ENCODE measurements around the gene DRG2. TPM values are rescaled to one million over a fixed set of nuclear protein-coding genes. Genes with fewer than 3 reads are reported as not detected.

Gene DRG2
- total RNA-seq, 1 experiment from 2014 or later, result 52.0 TPM

DNA sequence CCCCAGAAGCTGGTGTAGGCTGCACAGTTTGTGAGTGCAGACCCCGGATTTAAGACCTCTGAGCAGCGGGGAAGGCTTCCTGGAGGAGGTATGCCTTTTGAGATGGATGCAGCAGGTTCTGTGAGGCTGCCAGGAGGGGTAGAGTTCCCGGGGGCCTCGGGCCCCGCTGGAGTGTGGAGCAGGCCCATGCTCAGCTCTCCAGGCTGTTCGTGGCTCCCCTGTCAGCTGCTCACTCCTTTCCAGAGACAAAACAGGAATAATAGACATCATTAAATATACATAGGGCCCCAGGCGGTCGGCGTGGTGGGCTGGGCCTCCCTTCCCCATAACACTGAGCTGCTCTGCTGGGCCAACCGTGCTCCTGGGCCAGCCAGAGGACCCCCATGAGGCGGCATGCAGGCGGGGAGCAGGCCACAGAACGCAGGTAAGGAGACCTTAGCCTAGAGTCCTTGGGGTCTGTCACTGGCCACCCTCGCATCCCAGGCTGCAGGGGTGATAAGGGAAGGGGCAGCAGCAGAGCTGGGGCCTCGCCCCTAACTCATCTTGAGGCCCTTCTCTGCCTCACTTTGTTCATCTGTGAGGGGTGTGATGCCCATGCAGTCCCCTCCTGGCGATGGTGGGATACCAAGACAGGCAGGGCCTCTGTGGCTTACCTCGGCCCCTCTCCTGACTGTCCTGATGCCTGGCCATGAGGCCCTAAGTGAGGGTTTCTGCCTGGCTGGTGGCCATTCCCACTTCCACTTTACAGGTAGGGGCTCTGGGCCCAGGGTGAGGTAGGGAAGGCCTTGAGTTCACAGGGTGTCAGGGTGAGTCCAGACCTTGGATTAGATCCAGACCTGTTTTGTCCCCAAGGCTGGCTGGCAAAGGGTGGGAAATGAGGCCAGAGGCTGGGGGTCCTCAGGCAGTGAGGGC lies 20.9 kb downstream of the DRG2 start, which contains the start of gene MYO15A:
TSS of gene MYO15A (plus strand) at position 356 of the 912 bp plus-strand sequence. CDS start 10,045 bp downstream, outside the sequence.
- H4K91ac ChIP-seq (ENCODE audit: insufficient read length, low read depth, low read length), result no peak within 1 kb of the TSS
- WGBS (ENCODE audit: extremely low coverage, insufficient read length, low lambda C conversion rate), result no CpG with 5 or more reads among the region's 17 CpGs
- no peak within 1 kb of the TSS for H3K56ac ChIP-seq (ENCODE audit: insufficient read length, low read depth, low read length)
- DNase-seq, result no peak
- no peaks in the 10 kb centered on the region for H3K79me1 ChIP-seq (ENCODE audit: insufficient read depth, low read depth, low read length, poor library complexity, severe bottlenecking)
- H3K23ac ChIP-seq (ENCODE audit: insufficient read length, low read depth, low read length), result no peak within 1 kb of the TSS
- H4K5ac ChIP-seq (ENCODE audit: insufficient read length, low read depth, low read length), result no peak within 1 kb of the TSS
- H3K27ac ChIP-seq (ENCODE audit: insufficient read length, low read depth, low read length), result no peak within 1 kb of the TSS
- no peak within 1 kb of the TSS for H2BK12ac ChIP-seq (ENCODE audit: insufficient read length, low read depth, low read length)
- Mint-ChIP-seq H3K36me3 (ENCODE audit: insufficient read depth in 1 of 3, low read depth in 3 of 3) (peaks cover 2 to 21% (median 9%) of the 10 kb centered on the region in 3 experiments; a peak in 6 of 7 replicates), H3K4me1 (peaks cover 7 to 8% of the 10 kb centered on the region in 2 experiments), H3K27ac (peak within 1 kb of the TSS in 2 of 3 experiments; percentile 64 to 65; a peak in 3 of 7 replicates), H3K27me3 (ENCODE audit: low read depth) (peaks cover 2% of the 10 kb centered on the region; the same call in 1 of the 2 replicates), H3K9me3 (no peaks in the 10 kb centered on the region), H3K4me3 (no peak within 1 kb of the TSS)
- no peaks in the 10 kb centered on the region for H3K9me3 ChIP-seq (ENCODE audit: control insufficient read depth, low read depth, low read length)
- no peak within 1 kb of the TSS for H3K4ac ChIP-seq (ENCODE audit: low read depth, low read length)
- no peak within 1 kb of the TSS for H2AK5ac ChIP-seq (ENCODE audit: insufficient read length, low read length)
- H3T11ph ChIP-seq (ENCODE audit: low read length), result no peak within 1 kb of the TSS
- H2BK5ac ChIP-seq (ENCODE audit: insufficient read length, low read length), result no peak within 1 kb of the TSS
- H3K4me2 ChIP-seq (ENCODE audit: insufficient read depth, insufficient read length, low read length), result no peak within 1 kb of the TSS
- H2AFZ ChIP-seq (ENCODE audit: low read length), result no peak within 1 kb of the TSS
- H2BK120ac ChIP-seq (ENCODE audit: low read depth, low read length, poor library complexity, severe bottlenecking), result no peak within 1 kb of the TSS
- H3K4me1 ChIP-seq (ENCODE audit: insufficient read depth, low read length), result no peaks in the 10 kb centered on the region
- H3K18ac ChIP-seq (ENCODE audit: insufficient read length, low read depth, low read length), result no peak within 1 kb of the TSS
- H3K27me3 ChIP-seq (ENCODE audit: insufficient read depth, low read length), result no peaks in the 10 kb centered on the region
- H2BK20ac ChIP-seq (ENCODE audit: low read depth, low read length, poor library complexity, severe bottlenecking), result no peak within 1 kb of the TSS
- H3K9ac ChIP-seq (ENCODE audit: extremely low read depth, insufficient read length, low read length), result no peak within 1 kb of the TSS
- TF ChIP-seq, protein P1, sequence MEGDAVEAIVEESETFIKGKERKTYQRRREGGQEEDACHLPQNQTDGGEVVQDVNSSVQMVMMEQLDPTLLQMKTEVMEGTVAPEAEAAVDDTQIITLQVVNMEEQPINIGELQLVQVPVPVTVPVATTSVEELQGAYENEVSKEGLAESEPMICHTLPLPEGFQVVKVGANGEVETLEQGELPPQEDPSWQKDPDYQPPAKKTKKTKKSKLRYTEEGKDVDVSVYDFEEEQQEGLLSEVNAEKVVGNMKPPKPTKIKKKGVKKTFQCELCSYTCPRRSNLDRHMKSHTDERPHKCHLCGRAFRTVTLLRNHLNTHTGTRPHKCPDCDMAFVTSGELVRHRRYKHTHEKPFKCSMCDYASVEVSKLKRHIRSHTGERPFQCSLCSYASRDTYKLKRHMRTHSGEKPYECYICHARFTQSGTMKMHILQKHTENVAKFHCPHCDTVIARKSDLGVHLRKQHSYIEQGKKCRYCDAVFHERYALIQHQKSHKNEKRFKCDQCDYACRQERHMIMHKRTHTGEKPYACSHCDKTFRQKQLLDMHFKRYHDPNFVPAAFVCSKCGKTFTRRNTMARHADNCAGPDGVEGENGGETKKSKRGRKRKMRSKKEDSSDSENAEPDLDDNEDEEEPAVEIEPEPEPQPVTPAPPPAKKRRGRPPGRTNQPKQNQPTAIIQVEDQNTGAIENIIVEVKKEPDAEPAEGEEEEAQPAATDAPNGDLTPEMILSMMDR (conservative IDR thresholded peaks at IDR 0.05), result no peak
- H3K14ac ChIP-seq (ENCODE audit: insufficient read depth, low read length), result no peak within 1 kb of the TSS; the same call in 1 of the 2 replicates
- no peaks in the 10 kb centered on the region for H3K23me2 ChIP-seq (ENCODE audit: insufficient read length, low read depth, low read length, poor library complexity, severe bottlenecking)
- H3K79me2 ChIP-seq (ENCODE audit: insufficient read depth, low read length), result no peaks in the 10 kb centered on the region
- H4K20me1 ChIP-seq (ENCODE audit: control insufficient read depth, insufficient read depth, insufficient read length), result no peaks in the 10 kb centered on the region
- no peak within 1 kb of the TSS for H2BK15ac ChIP-seq (ENCODE audit: low read depth, low read length)
- H4K8ac ChIP-seq (replicated peaks; ENCODE audit: insufficient read length, low read depth, low read length), result no peak within 1 kb of the TSS

Measured in H9 (cell line).